HG03095 (cell line): ENCODE data around the gene CADPS.

ENCODE experiments used
- ATAC-seq: cut with Tn5 transposase; IDR thresholded peaks from one replicate; pipeline ENCODE4 v1.9.1; 2021; ENCODE audit warnings: moderate library complexity; ENCODE audit not compliant: unreplicated experiment

CADPS gene

GRCh38 chr3:62874711-62875557, at the start of gene CADPS:
TSS of gene CADPS (minus strand) at chr3:62875416. CDS start at chr3:62875029, 387 bp downstream.
- no peak for ATAC-seq

GRCh38 chr3:62923066-62923465, 47.9 kb upstream of the CADPS start:
- ATAC-seq = no peak

- ATAC-seq = no peak
These were observed 47.1 kb upstream of the CADPS start for GRCh38 chr3:62922326-62922725.

- ATAC-seq = no peak
These were observed 45.2 kb upstream of the CADPS start for GRCh38 chr3:62920466-62920784.

GRCh38 chr3:62919784-62920465, 44.7 kb upstream of the CADPS start:
- ATAC-seq = no peak

GRCh38 chr3:62918777-62919176, 43.6 kb upstream of the CADPS start:
- no peak for ATAC-seq

- no peak for ATAC-seq
These were observed 42.9 kb upstream of the CADPS start for GRCh38 chr3:62918131-62918530.

GRCh38 chr3:62911526-62911925, 36.3 kb upstream of the CADPS start:
- no peak for ATAC-seq

- no peak for ATAC-seq
These were observed 30.1 kb upstream of the CADPS start for GRCh38 chr3:62905331-62905730.

GRCh38 chr3:62898530-62899496, 23.6 kb upstream of the CADPS start:
- no peak for ATAC-seq

- ATAC-seq = no peak
These were observed 20.7 kb upstream of the CADPS start for GRCh38 chr3:62895901-62896300.

- no peak for ATAC-seq
These were observed 17.7 kb upstream of the CADPS start for GRCh38 chr3:62892951-62893350.

- ATAC-seq = no peak
These were observed 16.8 kb upstream of the CADPS start for GRCh38 chr3:62892045-62892444.

GRCh38 chr3:62888778-62889177, 13.6 kb upstream of the CADPS start:
- no peak for ATAC-seq

- ATAC-seq = no peak
These were observed 13.0 kb upstream of the CADPS start for GRCh38 chr3:62888180-62888579.

GRCh38 chr3:62885136-62885535, 9.9 kb upstream of the CADPS start:
- ATAC-seq = no peak

GRCh38 chr3:62884096-62884870, 9.1 kb upstream of the CADPS start:
- ATAC-seq = no peak

GRCh38 chr3:62882676-62883200, 7.5 kb upstream of the CADPS start:
- ATAC-seq = no peak

GRCh38 chr3:62876064-62876463, 848 bp upstream of the CADPS start:
- ATAC-seq = no peak

GRCh38 chr3:62875558-62876002, 364 bp upstream of the CADPS start:
- ATAC-seq = no peak
